ENCODE data around the gene COX6B1.
"Not testable (repeated sequence)": the region's sequence is repeated elsewhere in the genome, so short reads cannot be mapped to it uniquely, and the experiment has no call there.

GRCh38 chr19:35691106-35691505 is 43.0 kb downstream of the COX6B1 start:
- TF ChIP-seq CTCF (conservative IDR thresholded peaks at IDR 0.05); ZFX (IDR thresholded peaks at IDR 0.05): not testable (repeated sequence)
